ENCODE data around the gene ETS2.
"Not testable (repeated sequence)": the region's sequence is repeated elsewhere in the genome, so short reads cannot be mapped to it uniquely, and the experiment has no call there.

Gene ETS2

GRCh38 chr21:38825269-38825668 is 19.5 kb downstream of the ETS2 start:
- TF ChIP-seq CTCF (IDR thresholded peaks at IDR 0.05; ENCODE audit: insufficient read depth, low read depth, low read length, missing control alignments): no peak
- no peak for DNase-seq (ENCODE audit: low read depth)
- H3K4me3 ChIP-seq (ENCODE audit: low read length): no peak overlapping the region

GRCh38 chr21:38825921-38826320 is 20.2 kb downstream of the ETS2 start:
- DNase-seq (ENCODE audit: low read depth): no peak

GRCh38 chr21:38828111-38828510 is 22.4 kb downstream of the ETS2 start:
- DNase-seq (ENCODE audit: low read depth): not testable (repeated sequence)

More at GRCh38 chr21:38825921-38826320, 20.2 kb downstream of the ETS2 start:
- TF ChIP-seq CTCF (IDR thresholded peaks at IDR 0.05; ENCODE audit: insufficient read depth, low read depth, low read length, missing control alignments): no peak
- H3K4me3 ChIP-seq (ENCODE audit: low read length): no peak overlapping the region

GRCh38 chr21:38830671-38831525 is 25.2 kb downstream of the ETS2 start:
- no peak for DNase-seq (ENCODE audit: low read depth)
- H3K4me3 ChIP-seq (ENCODE audit: low read length): no peak overlapping the region
- no peak for TF ChIP-seq CTCF (IDR thresholded peaks at IDR 0.05; ENCODE audit: insufficient read depth, low read depth, low read length, missing control alignments)

More at GRCh38 chr21:38828111-38828510, 22.4 kb downstream of the ETS2 start:
- H3K4me3 ChIP-seq (ENCODE audit: low read length): not testable (repeated sequence)

GRCh38 chr21:38831526-38832467 is 26.1 kb downstream of the ETS2 start:
- DNase-seq (ENCODE audit: low read depth): peak; percentile 99

GRCh38 chr21:38832664-38833063 is 26.9 kb downstream of the ETS2 start:
- no peak for DNase-seq (ENCODE audit: low read depth)
- no peak for TF ChIP-seq CTCF (IDR thresholded peaks at IDR 0.05; ENCODE audit: insufficient read depth, low read depth, low read length, missing control alignments)
- H3K4me3 ChIP-seq (ENCODE audit: low read length): no peak overlapping the region

More at GRCh38 chr21:38831526-38832467, 26.1 kb downstream of the ETS2 start:
- no peak overlapping the region for H3K4me3 ChIP-seq (ENCODE audit: low read length)
- no peak for TF ChIP-seq CTCF (IDR thresholded peaks at IDR 0.05; ENCODE audit: insufficient read depth, low read depth, low read length, missing control alignments)

- peak; percentile 15 for TF ChIP-seq CTCF (IDR thresholded peaks at IDR 0.05; ENCODE audit: insufficient read depth, low read depth, low read length, missing control alignments)
- no peak for DNase-seq (ENCODE audit: low read depth)
- H3K4me3 ChIP-seq (ENCODE audit: low read length): no peak overlapping the region
These were observed 27.4 kb downstream of the ETS2 start for GRCh38 chr21:38833117-38833516.

Measured in epithelial cell of esophagus (primary cell).